PFSK-1 (cell line): Measurements from ENCODE around the gene GUK1.
A peak's percentile ranks its signal among the peaks of the same experiment; 100 is the strongest.

Source experiments
- FOXP2 ChIP-seq: optimal IDR thresholded peaks from 2 replicates; pipeline ENCODE3; 2011; ENCODE audit warnings: borderline replicate concordance, control low read depth, inconsistent platforms; ENCODE audit not compliant: insufficient read depth; ENCODE audit errors: extremely low read length, extremely low read depth
- POLR2AphosphoS5 ChIP-seq: IDR thresholded peaks from 2 replicates; pipeline ENCODE4 v1.6.1; 2012; ENCODE audit warnings: low read depth, mild to moderate bottlenecking, control low read depth, low read length, moderate library complexity
- REST ChIP-seq, 2 experiments: IDR thresholded peaks; 2 replicates each; pipeline versions ENCODE4 v1.6.1 to v1.8.0; 2011 to 2012; ENCODE audit warnings: low read depth in 2 of 2, low read length in 2 of 2, control low read depth in 1 of 2, inconsistent platforms in 1 of 2, mild to moderate bottlenecking in 1 of 2, moderate library complexity in 1 of 2; ENCODE audit not compliant: insufficient read depth in 1 of 2
- SIN3A ChIP-seq: IDR thresholded peaks from 2 replicates; pipeline ENCODE4 v1.6.1; 2012; ENCODE audit warnings: mild to moderate bottlenecking, low read length, moderate library complexity, borderline replicate concordance; ENCODE audit not compliant: insufficient read depth
- TAF1 ChIP-seq: IDR thresholded peaks from 2 replicates; pipeline ENCODE4 v1.6.1; 2012; ENCODE audit warnings: low read length, control low read depth, borderline replicate concordance; ENCODE audit not compliant: insufficient read depth

GUK1 gene

GRCh38 chr1:228096416-228097332, 43.4 kb upstream of the GUK1 start:
- TF ChIP-seq TAF1: no peak
- TF ChIP-seq REST (IDR thresholded peaks at IDR 0.05; ENCODE audit: insufficient read depth in 1 of 2, low read depth in 2 of 2, low read length in 2 of 2): no peak
- TF ChIP-seq POLR2AphosphoS5: 0 out of 2 replicates have a peak, but pooled peaks have one; percentile 11

- TF ChIP-seq POLR2AphosphoS5 (no peak), FOXP2 (no peak), TAF1 (no peak), SIN3A (no peak), REST (IDR thresholded peaks at IDR 0.05; ENCODE audit: insufficient read depth in 1 of 2, low read depth in 2 of 2, low read length in 2 of 2) (no peak)
These were observed 42.6 kb upstream of the GUK1 start for GRCh38 chr1:228097333-228098081.

- no peak for TF ChIP-seq TAF1
- TF ChIP-seq POLR2AphosphoS5: no peak; the same call in 1 of the 2 replicates
- TF ChIP-seq SIN3A: no peak
- no peak for TF ChIP-seq REST (IDR thresholded peaks at IDR 0.05; ENCODE audit: insufficient read depth in 1 of 2, low read depth in 2 of 2, low read length in 2 of 2)
- no peak for TF ChIP-seq FOXP2
These were observed 41.7 kb upstream of the GUK1 start for GRCh38 chr1:228098323-228098931.

- no peak for TF ChIP-seq REST (IDR thresholded peaks at IDR 0.05; ENCODE audit: insufficient read depth in 1 of 2, low read depth in 2 of 2, low read length in 2 of 2)
- TF ChIP-seq SIN3A: no peak
- peak; percentile 50; the same call in 1 of the 2 replicates for TF ChIP-seq POLR2AphosphoS5
- TF ChIP-seq TAF1: no peak
- no peak for TF ChIP-seq FOXP2
These were observed 40.7 kb upstream of the GUK1 start for GRCh38 chr1:228099331-228099732.
